Skeletal muscle tissue (tissue), 4 donors: ENCODE data around the gene UPK1A. TPM values are rescaled to one million over a fixed set of nuclear protein-coding genes. Genes with fewer than 3 reads are reported as not detected.

Experiments
- H3K27ac ChIP-seq: one replicate; pipeline ENCODE4 v1.7.0; 2013; ENCODE audit warnings: mild to moderate bottlenecking, low read depth, low read length, inconsistent platforms
- H3K27me3 ChIP-seq, 3 donors: one replicate each; pipeline ENCODE4 v1.7.0; 2013; ENCODE audit warnings: low read length in 3 of 3; ENCODE audit not compliant: control insufficient read depth in 3 of 3, insufficient read depth in 3 of 3
- H3K36me3 ChIP-seq, 3 donors: one replicate each; pipeline ENCODE4 v1.7.0; 2013; ENCODE audit warnings: low read length in 3 of 3; ENCODE audit not compliant: control insufficient read depth in 3 of 3, insufficient read depth in 3 of 3
- H3K4me1 ChIP-seq, 3 donors: one replicate each; pipeline ENCODE4 v1.7.0; 2013; ENCODE audit warnings: low read length in 3 of 3, mild to moderate bottlenecking in 3 of 3; ENCODE audit not compliant: control insufficient read depth in 3 of 3, insufficient read depth in 3 of 3
- H3K4me3 ChIP-seq, 3 donors: one replicate each; pipeline ENCODE4 v1.7.0; 2013; ENCODE audit warnings: low read length in 3 of 3
- H3K9ac ChIP-seq, 3 donors: one replicate each; pipeline ENCODE4 v1.7.0; 2013; ENCODE audit warnings: low read length in 3 of 3, mild to moderate bottlenecking in 3 of 3, moderate library complexity in 2 of 3, low read depth in 1 of 3
- H3K9me3 ChIP-seq, 3 donors: one replicate each; pipeline ENCODE4 v1.7.0; 2013; ENCODE audit warnings: low read length in 3 of 3; ENCODE audit not compliant: control insufficient read depth in 3 of 3
- total RNA-seq: library from RNA; depleted of rRNA; stranded (reverse); fragments of >200 nt; gene quantifications from one replicate; pipeline ENCODE4 v1.2.3, GENCODE V29; 2014
- donor health status: Osteomylitis.

The UPK1A gene
- total RNA-seq, 1 donor from 2014 or later = not detected

DNA sequence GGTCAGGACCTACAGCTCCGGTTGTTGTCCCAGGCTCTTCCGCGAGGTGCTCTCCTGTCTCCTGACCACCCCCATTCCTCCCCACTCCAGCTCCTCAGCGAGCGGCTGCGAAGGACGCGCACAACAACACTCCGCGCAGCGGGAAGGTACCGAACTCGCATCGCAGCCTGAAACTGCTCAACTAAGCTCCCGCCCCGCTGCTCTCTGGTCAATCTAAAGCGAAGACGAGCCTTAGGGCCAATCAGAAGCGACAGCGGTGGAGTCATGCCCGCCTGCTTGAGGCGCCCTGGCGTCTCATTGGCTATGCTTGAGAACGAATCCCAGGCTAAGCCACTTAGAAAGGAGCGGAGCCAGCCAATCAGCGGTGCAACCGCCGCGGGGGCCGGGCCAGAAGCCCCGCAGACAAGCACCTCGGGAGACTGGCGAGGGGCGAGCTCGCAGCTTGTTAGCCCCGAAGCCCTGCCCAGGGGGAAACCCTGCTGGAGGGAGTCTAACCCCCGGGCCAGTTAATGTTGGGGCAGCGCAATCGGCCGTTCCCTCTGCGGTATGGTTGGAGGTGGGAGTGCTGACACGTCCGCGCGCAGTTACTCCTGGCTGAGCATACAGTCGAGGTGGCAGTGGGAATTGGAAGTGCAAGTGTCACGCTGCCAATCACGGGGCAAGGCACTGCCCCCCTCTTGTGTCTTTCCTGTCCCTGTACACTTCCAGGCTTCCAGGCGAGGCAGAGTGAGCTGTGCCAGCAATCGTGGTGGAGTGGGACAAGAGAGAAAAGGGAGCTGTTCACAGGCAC, 36.1 kb downstream of the UPK1A start:
- H3K36me3 ChIP-seq = no peaks in the 10 kb centered on the region
- H3K4me3 ChIP-seq = peak overlapping the region; percentile 65 to 93 (median 90)
- H3K9me3 ChIP-seq = no peaks in the 10 kb centered on the region
- peaks cover 0 to 11% (median 5%) of the 10 kb centered on the region in 3 donors for H3K27me3 ChIP-seq
- peak overlapping the region; percentile 70 to 87 (median 77) for H3K9ac ChIP-seq
- H3K4me1 ChIP-seq = peaks cover 6 to 9% (median 7%) of the 10 kb centered on the region in 3 donors
- H3K27ac ChIP-seq = peak overlapping the region; percentile 70

DNA sequence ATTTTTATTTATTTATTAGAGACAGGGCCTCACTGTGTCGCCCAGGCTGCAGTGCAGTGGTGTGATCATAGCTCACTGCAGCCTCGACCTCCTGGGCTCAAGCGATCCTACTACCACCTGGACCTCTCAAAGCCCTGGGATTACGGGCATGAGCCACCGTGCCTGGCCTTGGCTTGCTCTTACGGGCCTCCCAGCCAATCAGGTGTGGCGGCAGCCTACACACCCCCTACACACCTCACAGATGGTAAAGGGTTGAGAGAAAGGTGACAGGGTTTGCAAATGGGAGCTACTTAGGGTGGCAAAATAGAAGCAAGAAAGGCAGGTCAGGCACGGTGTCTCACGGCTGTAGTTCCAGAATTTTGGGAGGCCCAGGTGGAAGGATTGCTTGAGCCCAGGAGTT, 37.0 kb downstream of the UPK1A start:
- H3K9me3 ChIP-seq = no peaks in the 10 kb centered on the region
- peak overlapping the region in 2 of 3 donors; percentile 77 to 87 for H3K9ac ChIP-seq
- H3K36me3 ChIP-seq = no peaks in the 10 kb centered on the region
- no peak overlapping the region for H3K27ac ChIP-seq
- no peak overlapping the region for H3K4me3 ChIP-seq
- H3K27me3 ChIP-seq = peaks cover 0 to 15% (median 5%) of the 10 kb centered on the region in 3 donors
- peaks cover 6 to 9% (median 7%) of the 10 kb centered on the region in 3 donors for H3K4me1 ChIP-seq

DNA sequence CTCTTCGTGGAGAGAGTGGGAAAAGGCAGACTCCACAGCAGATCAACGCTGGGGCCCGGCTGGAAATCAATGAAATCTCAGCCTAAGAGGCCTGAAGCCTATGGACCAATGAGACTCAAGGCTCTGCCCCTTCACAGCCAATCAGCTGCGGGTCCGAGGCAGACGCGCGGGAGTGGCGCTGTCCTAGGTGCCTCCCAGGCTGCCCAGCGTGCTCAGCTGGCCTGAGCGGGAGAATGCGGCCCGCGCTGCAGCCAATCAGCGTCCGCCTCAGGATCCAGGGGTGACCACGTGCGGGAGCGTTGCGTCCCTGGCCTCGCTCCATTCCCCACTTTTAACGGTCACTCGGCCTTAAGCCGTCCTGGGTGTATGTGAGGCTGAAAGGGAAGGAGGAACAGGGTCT, 37.9 kb downstream of the UPK1A start, which contains the start of gene ZBTB32:
ZBTB32 (plus strand) TSS at position 341 of the 400 bp plus-strand sequence. CDS start 10,069 bp downstream, outside the sequence.
- Histone ChIP-seq H3K4me1 (peaks cover 6 to 9% (median 7%) of the 10 kb centered on the region in 3 donors), H3K27ac (no peak within 1 kb of the TSS), H3K36me3 (no peaks in the 10 kb centered on the region), H3K9me3 (no peaks in the 10 kb centered on the region), H3K27me3 (peaks cover 0 to 16% (median 5%) of the 10 kb centered on the region in 3 donors), H3K4me3 (no peak within 1 kb of the TSS), H3K9ac (peak within 1 kb of the TSS in 1 of 3 donors; percentile 87)

DNA sequence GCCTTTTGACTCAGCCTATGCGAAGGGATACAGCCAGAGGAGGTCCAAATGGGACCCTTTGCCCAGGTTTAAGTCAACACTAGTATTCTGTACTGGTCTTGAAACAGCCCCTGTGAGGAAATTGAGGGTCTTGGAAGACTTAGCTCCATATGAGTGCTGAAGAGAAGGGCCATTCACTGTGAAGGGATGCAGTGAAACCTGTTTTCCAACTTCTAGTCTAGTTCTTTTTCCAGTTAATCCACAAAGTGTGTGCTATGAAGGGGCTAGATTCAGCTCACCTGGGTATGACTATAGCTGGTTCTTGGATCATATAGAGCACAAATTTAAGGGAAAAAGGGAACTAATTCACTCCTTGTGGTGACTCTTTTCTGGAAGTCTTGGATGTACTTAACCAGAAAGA, 42.1 kb downstream of the UPK1A start:
- Histone ChIP-seq H3K27ac (no peak overlapping the region), H3K9me3 (no peaks in the 10 kb centered on the region), H3K27me3 (peaks cover 0 to 20% (median 5%) of the 10 kb centered on the region in 3 donors), H3K36me3 (no peaks in the 10 kb centered on the region), H3K4me3 (no peak overlapping the region), H3K4me1 (no peaks in the 10 kb centered on the region), H3K9ac (no peak overlapping the region)

DNA sequence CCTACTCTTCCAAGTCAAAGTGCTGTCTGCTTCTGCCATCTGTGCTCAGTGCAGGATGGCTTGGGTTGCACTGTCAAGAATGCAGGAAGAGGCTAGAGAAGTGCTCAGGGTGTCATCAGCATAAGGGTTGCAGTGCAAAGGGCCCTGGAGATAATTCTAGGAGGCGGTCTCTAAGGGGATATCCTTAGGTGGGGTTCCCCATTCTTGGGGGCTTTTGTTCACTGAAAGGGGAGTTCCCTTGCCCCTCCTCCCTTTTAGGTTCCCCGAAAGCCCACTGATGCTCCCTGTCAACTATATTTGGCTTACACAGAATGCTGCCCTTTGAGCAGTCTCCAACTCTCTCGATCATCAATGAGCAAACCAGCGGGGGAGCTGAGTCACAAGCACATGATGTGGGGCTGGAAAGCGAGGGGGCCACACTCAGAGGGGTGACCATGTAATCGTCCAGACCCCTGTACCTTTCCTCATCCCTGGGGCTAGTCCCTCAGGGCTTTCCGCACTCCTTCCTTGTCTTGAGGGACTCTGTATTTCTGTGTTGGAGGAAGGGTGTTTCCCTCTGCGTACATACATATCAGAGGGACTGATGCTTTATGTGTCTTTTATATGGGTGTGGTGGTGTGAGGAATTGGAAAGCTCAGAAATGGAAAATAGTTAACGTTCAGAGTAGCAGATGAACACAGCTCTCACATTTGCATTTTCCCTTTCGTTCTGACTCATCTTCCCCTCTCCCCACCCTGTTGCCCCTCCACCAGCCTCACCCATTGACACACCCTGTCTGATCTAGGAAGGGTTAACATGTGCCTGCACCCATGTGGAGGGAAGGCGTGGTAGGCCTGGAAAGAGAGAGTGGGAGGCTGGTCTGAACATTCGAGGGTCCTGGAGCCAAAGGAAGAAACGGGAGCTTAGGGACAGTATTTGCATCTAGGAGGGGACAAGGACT, 44.7 kb downstream of the UPK1A start:
- H3K9ac ChIP-seq = no peak overlapping the region
- no peak overlapping the region for H3K4me3 ChIP-seq
- no peaks in the 10 kb centered on the region for H3K36me3 ChIP-seq
- H3K27ac ChIP-seq = no peak overlapping the region
- no peaks in the 10 kb centered on the region for H3K9me3 ChIP-seq
- H3K4me1 ChIP-seq = peaks cover 8 to 14% (median 9%) of the 10 kb centered on the region in 3 donors
- peaks cover 0 to 11% (median 0%) of the 10 kb centered on the region in 3 donors for H3K27me3 ChIP-seq

DNA sequence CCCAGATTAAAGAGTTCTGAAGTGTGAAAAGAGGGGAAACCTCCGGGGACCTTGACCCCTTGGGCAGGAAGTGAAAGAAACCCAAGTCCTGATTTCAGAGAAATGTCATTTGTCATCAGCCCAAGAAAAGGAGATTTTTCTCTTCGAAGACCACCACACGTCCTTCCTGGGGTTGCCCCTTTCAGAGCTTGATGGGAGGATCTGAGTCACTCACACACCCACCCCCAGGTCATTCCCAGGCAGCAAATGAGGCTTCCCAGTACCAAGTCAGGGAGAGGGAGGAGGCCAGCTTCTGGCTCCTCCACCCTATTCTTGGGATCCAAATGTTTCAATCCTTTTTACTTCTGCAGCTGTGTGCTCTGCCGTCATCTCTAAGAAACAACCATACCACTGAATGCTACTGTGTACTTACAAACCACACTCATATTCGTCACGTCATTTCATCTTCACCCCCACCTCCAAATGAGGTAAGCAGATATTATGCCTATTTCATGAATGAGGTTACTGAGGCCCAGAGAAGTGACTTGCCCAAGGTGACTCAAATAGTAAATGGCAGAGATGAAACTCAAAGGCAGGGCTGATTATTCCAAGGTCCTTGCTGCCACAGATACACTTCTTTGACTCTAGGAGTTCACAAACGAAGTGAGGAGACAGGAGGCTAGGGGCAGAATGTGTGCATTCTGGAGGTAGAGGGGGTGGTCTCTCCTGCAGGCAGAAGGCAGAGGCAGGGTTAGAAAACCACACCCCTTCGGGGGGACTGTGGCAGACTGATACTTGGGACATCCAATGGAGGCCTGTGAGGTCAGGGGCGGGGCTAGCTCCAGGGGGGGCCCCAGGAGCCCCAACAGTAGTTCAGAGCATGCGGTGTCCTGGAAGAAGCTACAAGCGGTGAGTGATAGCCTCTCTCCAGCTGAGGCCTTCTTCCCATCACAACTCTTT, 46.5 kb downstream of the UPK1A start:
- Histone ChIP-seq H3K27ac (no peak overlapping the region), H3K9ac (no peak overlapping the region), H3K4me3 (no peak overlapping the region), H3K27me3 (peaks cover 0 to 11% (median 0%) of the 10 kb centered on the region in 3 donors), H3K36me3 (no peaks in the 10 kb centered on the region), H3K9me3 (no peaks in the 10 kb centered on the region), H3K4me1 (peaks cover 13 to 20% (median 13%) of the 10 kb centered on the region in 3 donors)

DNA sequence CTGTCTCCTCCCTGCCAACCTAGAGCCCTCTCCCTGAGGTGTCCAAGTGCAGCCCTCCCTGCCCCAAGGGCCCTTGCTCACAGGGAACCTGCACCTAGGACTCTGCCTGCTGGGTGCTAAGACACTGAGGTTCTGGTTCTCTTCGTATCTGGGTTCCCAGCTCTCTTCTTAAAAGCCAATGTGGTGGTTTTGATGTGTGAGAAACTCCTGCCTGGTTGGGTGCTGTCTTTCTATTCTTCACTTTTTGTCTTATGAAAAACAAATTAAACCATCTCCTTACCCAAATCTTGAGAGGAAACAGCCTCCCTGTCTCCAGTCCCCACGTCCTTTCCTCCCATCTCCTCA, 47.2 kb downstream of the UPK1A start:
- H3K36me3 ChIP-seq = no peaks in the 10 kb centered on the region
- no peaks in the 10 kb centered on the region for H3K9me3 ChIP-seq
- H3K4me1 ChIP-seq = peaks cover 14 to 22% (median 14%) of the 10 kb centered on the region in 3 donors
- no peak overlapping the region for H3K4me3 ChIP-seq
- H3K27me3 ChIP-seq = peaks cover 0 to 6% (median 0%) of the 10 kb centered on the region in 3 donors
- no peak overlapping the region for H3K27ac ChIP-seq
- H3K9ac ChIP-seq = no peak overlapping the region

DNA sequence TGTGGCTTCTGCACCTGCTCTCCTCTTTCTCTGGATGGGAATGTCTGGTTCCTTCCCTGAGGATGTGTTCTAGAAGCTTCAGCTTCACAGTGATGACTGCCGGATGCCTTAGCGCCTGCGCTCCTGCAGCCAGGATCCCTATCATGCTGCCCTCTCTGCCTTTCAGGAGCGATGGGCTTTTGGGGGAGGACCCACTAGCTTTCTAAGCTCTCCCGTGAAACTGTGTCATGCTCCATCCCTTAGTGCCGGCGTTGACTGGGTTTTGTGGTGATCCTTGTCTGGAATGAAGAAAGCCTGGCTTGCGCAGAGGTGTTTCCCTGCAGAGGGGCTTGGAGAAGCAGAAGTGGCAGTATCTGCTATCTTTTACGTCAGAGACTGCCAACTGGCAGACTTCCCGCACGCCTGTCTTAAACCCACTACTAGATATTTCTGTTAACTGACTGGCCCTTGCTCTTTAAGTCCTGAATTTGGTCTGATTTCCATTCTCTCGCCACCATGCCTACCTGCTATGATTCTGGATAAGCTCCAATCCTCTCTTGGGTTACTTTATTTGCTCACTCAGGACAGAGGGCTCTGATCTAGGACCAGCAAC, 47.7 kb downstream of the UPK1A start:
- H3K4me3 ChIP-seq = no peak overlapping the region

More for the DNA sequence above, 47.7 kb downstream of the UPK1A start:
- peaks cover 0 to 6% (median 0%) of the 10 kb centered on the region in 3 donors for H3K27me3 ChIP-seq
- H3K9ac ChIP-seq = no peak overlapping the region
- H3K36me3 ChIP-seq = no peaks in the 10 kb centered on the region
- no peak overlapping the region for H3K27ac ChIP-seq
- H3K9me3 ChIP-seq = no peaks in the 10 kb centered on the region
- peaks cover 19 to 27% (median 19%) of the 10 kb centered on the region in 3 donors for H3K4me1 ChIP-seq
